Endodermal cell (in vitro differentiated cells): ENCODE measurements around the gene CHMP4A. TPM values are rescaled to one million over a fixed set of nuclear protein-coding genes. Genes with fewer than 3 reads are reported as not detected.

Experiments used
- DNase-seq: peaks from one replicate; pipeline ENCODE4 v3.0.0-alpha.2; 2017
- H3K27ac ChIP-seq: 2 replicates; pipeline ENCODE4 v1.5.1; 2013; ENCODE audit warnings: mild to moderate bottlenecking, low read depth, low read length, moderate library complexity
- H3K27me3 ChIP-seq: 2 replicates; pipeline ENCODE4 v1.6.1; 2013; ENCODE audit warnings: mild to moderate bottlenecking, low read length, moderate library complexity; ENCODE audit not compliant: insufficient read depth, control insufficient read depth, poor library complexity, severe bottlenecking
- H3K36me3 ChIP-seq: 2 replicates; pipeline ENCODE4 v1.7.0; 2013; ENCODE audit warnings: mild to moderate bottlenecking, low read length, moderate library complexity; ENCODE audit not compliant: control insufficient read depth, insufficient read depth
- H3K4me1 ChIP-seq: one replicate; pipeline ENCODE4 v1.7.0; 2013; ENCODE audit warnings: low read length; ENCODE audit not compliant: control insufficient read depth, insufficient read depth
- H3K4me3 ChIP-seq: 2 replicates; pipeline ENCODE4 v1.5.1; 2013; ENCODE audit warnings: mild to moderate bottlenecking, low read length, moderate library complexity
- H3K9ac ChIP-seq: 2 replicates; pipeline ENCODE4 v1.6.1; 2013; ENCODE audit warnings: mild to moderate bottlenecking, low read length, moderate library complexity; ENCODE audit not compliant: poor library complexity, severe bottlenecking; ENCODE audit errors: extremely low read depth
- H3K9me3 ChIP-seq: 2 replicates; pipeline ENCODE4 v1.6.1; 2013; ENCODE audit warnings: mild to moderate bottlenecking, low read length, moderate library complexity; ENCODE audit not compliant: control insufficient read depth
- H3K27ac Mint-ChIP-seq: 2 replicates; pipeline ENCODE4 v1.8.0; 2020; ENCODE audit warnings: mixed read lengths
- H3K27me3 Mint-ChIP-seq: 2 replicates; pipeline ENCODE4 v1.8.0; 2021; ENCODE audit warnings: mild to moderate bottlenecking, mixed read lengths; ENCODE audit not compliant: insufficient read depth
- H3K36me3 Mint-ChIP-seq: 2 replicates; pipeline ENCODE4 v1.8.0; 2020; ENCODE audit warnings: low read depth, mixed read lengths
- H3K4me1 Mint-ChIP-seq: 2 replicates; pipeline ENCODE4 v1.8.0; 2020; ENCODE audit warnings: mixed read lengths
- H3K4me3 Mint-ChIP-seq: 2 replicates; pipeline ENCODE4 v1.8.0; 2020; ENCODE audit warnings: mild to moderate bottlenecking, moderate library complexity, mixed read lengths
- H3K9me3 Mint-ChIP-seq: 2 replicates; pipeline ENCODE4 v1.8.0; 2020; ENCODE audit warnings: mild to moderate bottlenecking, mixed read lengths
- WGBS, 2 experiments: methylation state at CpG; one replicate each; pipeline versions ENCODE4 v1.1.5 to v1.1.7; 2013; ENCODE audit warnings: missing lambda C conversion rate in 2 of 2, mixed read lengths in 1 of 2; ENCODE audit not compliant: insufficient coverage in 1 of 2, insufficient read length in 1 of 2; 5-methylcytosine and 5-hydroxymethylcytosine counted together
- total RNA-seq, 2 donors: library from RNA; stranded (reverse); fragmentation: NEBNext Ultra II Directional in 1 of 2; extraction: Animal tissue kit (Norgen Biotek cat#: 25700) in 1 of 2; gene quantifications; 2 replicates in 1 of 2; 3 replicates in 1 of 2; pipeline ENCODE4 v1.2.1, GENCODE V29; 2021
- TF ChIP-seq, protein P1 (sequence below): fragments of 200-600 bp; sonication (generic); conservative IDR thresholded peaks from 2 replicates; pipeline ENCODE4 v1.5.0; 2021; ENCODE audit warnings: antibody characterized with exemption, mild to moderate bottlenecking

The CHMP4A gene
- total RNA-seq, 2 donors from 2014 or later: 38.8 to 44.3 TPM

DNA sequence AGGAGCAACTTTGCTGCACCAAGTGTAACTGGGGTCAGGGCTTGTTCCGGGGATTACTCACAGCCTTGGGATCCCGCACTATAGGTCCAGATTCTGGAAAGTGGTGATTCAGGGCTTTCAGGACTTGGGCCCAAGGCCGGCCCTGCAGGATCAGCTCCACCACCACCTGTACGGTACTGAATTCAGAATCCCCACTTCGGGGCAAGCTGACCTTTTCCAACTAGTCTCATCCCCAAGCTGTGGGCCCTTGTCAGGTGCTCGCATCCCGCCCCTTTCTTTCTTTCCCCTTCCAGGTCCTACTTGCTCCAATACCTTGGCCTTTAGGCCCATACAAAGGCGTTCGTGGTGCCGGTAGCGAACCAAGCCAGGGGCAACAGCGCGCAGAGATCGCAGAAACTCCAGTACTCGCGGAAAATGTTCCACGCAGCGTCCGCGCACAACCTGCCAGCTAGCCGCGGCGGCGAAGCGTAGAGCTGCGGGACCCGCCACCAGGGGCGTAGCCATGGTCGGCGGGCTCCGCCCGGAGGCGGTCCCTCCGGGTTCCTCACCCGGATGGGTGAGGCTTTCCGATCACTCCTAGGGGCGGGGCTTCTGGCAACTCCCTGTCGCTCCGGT lies 28.6 kb upstream of the CHMP4A start:
- peaks cover 42% of the 10 kb centered on the region for H3K36me3 ChIP-seq
- Mint-ChIP-seq H3K4me1 (peaks cover 3% of the 10 kb centered on the region), H3K9me3 (no peaks in the 10 kb centered on the region), H3K36me3 (peaks cover 38% of the 10 kb centered on the region), H3K4me3 (peak overlapping the region; percentile 72), H3K27me3 (peaks cover 14% of the 10 kb centered on the region), H3K27ac (peak overlapping the region; percentile 99)
- TF ChIP-seq, protein P1, sequence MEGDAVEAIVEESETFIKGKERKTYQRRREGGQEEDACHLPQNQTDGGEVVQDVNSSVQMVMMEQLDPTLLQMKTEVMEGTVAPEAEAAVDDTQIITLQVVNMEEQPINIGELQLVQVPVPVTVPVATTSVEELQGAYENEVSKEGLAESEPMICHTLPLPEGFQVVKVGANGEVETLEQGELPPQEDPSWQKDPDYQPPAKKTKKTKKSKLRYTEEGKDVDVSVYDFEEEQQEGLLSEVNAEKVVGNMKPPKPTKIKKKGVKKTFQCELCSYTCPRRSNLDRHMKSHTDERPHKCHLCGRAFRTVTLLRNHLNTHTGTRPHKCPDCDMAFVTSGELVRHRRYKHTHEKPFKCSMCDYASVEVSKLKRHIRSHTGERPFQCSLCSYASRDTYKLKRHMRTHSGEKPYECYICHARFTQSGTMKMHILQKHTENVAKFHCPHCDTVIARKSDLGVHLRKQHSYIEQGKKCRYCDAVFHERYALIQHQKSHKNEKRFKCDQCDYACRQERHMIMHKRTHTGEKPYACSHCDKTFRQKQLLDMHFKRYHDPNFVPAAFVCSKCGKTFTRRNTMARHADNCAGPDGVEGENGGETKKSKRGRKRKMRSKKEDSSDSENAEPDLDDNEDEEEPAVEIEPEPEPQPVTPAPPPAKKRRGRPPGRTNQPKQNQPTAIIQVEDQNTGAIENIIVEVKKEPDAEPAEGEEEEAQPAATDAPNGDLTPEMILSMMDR: peak; percentile 74
- no peaks in the 10 kb centered on the region for H3K9me3 ChIP-seq
- no peaks in the 10 kb centered on the region for H3K4me1 ChIP-seq
- WGBS, 2 experiments: 1 to 5% methylated on average over 18 to 39 of the region's 39 CpGs
- peak overlapping the region; percentile 77 for H3K9ac ChIP-seq
- H3K27ac ChIP-seq: peak overlapping the region; percentile 98
- peak; percentile 96 for DNase-seq
- no peaks in the 10 kb centered on the region for H3K27me3 ChIP-seq
- peak overlapping the region; percentile 92 for H3K4me3 ChIP-seq

DNA sequence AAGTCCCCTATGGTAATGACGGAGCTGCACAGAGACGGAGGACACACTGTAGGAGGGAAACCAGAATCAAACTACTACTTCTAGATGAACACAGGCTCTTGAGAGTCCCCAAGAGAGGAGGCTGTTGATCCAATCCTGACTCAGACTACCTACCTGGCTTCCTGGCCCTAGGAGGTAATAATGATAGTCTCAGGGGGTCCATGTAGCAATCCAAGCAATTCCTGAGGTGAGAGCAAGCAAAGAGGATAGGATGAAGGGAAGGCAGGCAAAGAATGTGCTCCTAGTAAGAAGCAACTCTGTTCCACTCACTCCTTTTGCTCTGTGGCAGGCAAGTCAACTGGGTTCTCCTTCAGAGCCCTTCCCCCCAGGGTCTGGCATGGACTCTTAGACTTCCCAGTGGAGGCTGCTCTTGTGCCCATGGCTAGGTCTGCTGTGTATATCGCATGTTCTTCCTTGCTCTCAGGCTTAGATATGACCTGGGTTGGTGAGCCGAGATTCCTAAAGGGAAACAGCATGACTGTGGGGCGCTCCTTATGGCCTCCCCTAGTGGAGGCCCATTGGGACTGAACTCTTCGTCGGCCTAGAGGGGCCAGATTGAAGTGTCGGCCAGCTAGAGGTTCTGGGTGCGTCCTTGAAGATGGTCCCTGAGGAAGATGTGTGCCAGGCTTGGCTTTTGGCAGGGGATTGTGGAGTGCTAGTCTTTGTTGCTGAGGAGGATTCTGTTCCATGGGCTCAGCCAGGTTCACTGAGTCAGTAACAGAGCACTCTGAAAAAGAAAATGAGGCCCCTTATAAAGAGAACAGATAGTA lies 27.0 kb upstream of the CHMP4A start:
- 95 to 97% methylated on average over 7 to 9 of the region's 9 CpGs for WGBS, 2 experiments
- Histone ChIP-seq H3K9ac (no peak overlapping the region), H3K27ac (no peak overlapping the region), H3K27me3 (no peaks in the 10 kb centered on the region), H3K4me3 (peak overlapping the region; percentile 2), H3K4me1 (no peaks in the 10 kb centered on the region), H3K36me3 (peaks cover 58% of the 10 kb centered on the region), H3K9me3 (no peaks in the 10 kb centered on the region)
- Mint-ChIP-seq H3K36me3 (peaks cover 52% of the 10 kb centered on the region), H3K4me1 (peaks cover 3% of the 10 kb centered on the region), H3K27ac (no peak overlapping the region), H3K27me3 (peaks cover 6% of the 10 kb centered on the region), H3K9me3 (no peaks in the 10 kb centered on the region), H3K4me3 (peak overlapping the region; percentile 72)
- TF ChIP-seq, protein P1: no peak
- DNase-seq: peak; percentile 38

DNA sequence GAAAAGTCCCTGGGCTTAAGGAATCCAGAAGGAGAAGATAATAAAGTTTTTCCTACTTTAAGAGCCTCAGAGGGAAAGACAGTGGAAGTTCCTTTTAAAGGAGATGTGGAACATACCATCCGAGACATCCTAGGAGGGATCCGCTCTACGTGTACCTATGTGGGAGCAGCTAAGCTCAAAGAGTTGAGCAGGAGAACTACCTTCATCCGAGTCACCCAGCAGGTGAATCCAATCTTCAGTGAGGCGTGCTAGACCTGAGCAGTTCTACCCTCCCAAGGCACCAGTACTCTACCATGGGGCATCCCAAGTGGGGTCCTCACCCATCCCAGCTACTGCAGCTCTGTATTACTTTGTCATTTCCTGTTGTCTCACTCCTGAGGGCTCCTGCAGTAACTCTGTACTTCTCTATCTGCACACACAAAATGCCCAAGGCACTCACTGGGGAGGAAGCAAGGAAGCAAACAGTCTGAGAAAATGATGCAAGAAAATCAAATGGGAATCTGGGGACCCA lies 25.3 kb upstream of the CHMP4A start:
- Mint-ChIP-seq H3K4me3 (no peak overlapping the region), H3K27ac (peak overlapping the region; percentile 10), H3K36me3 (peaks cover 53% of the 10 kb centered on the region), H3K9me3 (no peaks in the 10 kb centered on the region), H3K4me1 (peaks cover 2% of the 10 kb centered on the region), H3K27me3 (no peaks in the 10 kb centered on the region)
- Histone ChIP-seq H3K27ac (no peak overlapping the region), H3K9me3 (no peaks in the 10 kb centered on the region), H3K27me3 (no peaks in the 10 kb centered on the region), H3K9ac (no peak overlapping the region), H3K36me3 (peaks cover 59% of the 10 kb centered on the region), H3K4me1 (peaks cover 3% of the 10 kb centered on the region), H3K4me3 (no peak overlapping the region)
- WGBS, 2 experiments: 94 to 100% methylated on average over 5 of the region's 5 CpGs
- TF ChIP-seq, protein P1: no peak
- peak; percentile 4 for DNase-seq
